Measurements from ENCODE around the gene ZMYND8.
"Not testable (repeated sequence)": the region's sequence is repeated elsewhere in the genome, so short reads cannot be mapped to it uniquely, and the experiment has no call there.

The ZMYND8 gene

GRCh38 chr20:47370850-47371782, 14.6 kb upstream of the ZMYND8 start:
- DNase-seq, result no peak

- DNase-seq, result no peak
Observed at GRCh38 chr20:47370214-47370613, 13.7 kb upstream of the ZMYND8 start.

- no peak for DNase-seq
Observed at GRCh38 chr20:47368301-47368700, 11.8 kb upstream of the ZMYND8 start.

GRCh38 chr20:47366301-47366700, 9.8 kb upstream of the ZMYND8 start:
- DNase-seq, result not testable (repeated sequence)

- no peak for DNase-seq
Observed at GRCh38 chr20:47365023-47365764, 8.7 kb upstream of the ZMYND8 start.

- no peak for DNase-seq
Observed at GRCh38 chr20:47362361-47363219, 6.1 kb upstream of the ZMYND8 start.

GRCh38 chr20:47361057-47361915, 4.8 kb upstream of the ZMYND8 start:
- no peak for DNase-seq

- DNase-seq, result no peak
Observed at GRCh38 chr20:47360297-47361056, 4.0 kb upstream of the ZMYND8 start.

- DNase-seq, result no peak
Observed at GRCh38 chr20:47359530-47360296, 3.2 kb upstream of the ZMYND8 start.

GRCh38 chr20:47358672-47359529, 2.4 kb upstream of the ZMYND8 start:
- DNase-seq, result no peak

GRCh38 chr20:47358039-47358671, 1.7 kb upstream of the ZMYND8 start:
- DNase-seq, result no peak

- peak; percentile 44 for DNase-seq
Observed at GRCh38 chr20:47357296-47358038, 968 bp upstream of the ZMYND8 start.

- DNase-seq, result no peak
Observed at GRCh38 chr20:47356220-47356525, 326 bp downstream of the ZMYND8 start.

- no peak for DNase-seq
Observed at GRCh38 chr20:47355489-47356219, 845 bp downstream of the ZMYND8 start.

GRCh38 chr20:47354714-47355488, 1.6 kb downstream of the ZMYND8 start:
- DNase-seq, result no peak

- DNase-seq, result no peak
Observed at GRCh38 chr20:47354464-47354713, 2.1 kb downstream of the ZMYND8 start.

All from NCI-H187 treated with DMSO at 0.1 percent for 48 hours (cell line).